CD14-positive monocyte (primary cell): ENCODE measurements around the gene PLD6. TPM values are rescaled to one million over a fixed set of nuclear protein-coding genes. Genes with fewer than 3 reads are reported as not detected.

Source experiments
- DNase-seq, 3 donors: peaks; one replicate each; pipeline ENCODE4 v3.0.0-alpha.2; 2011 to 2022
- H2AFZ ChIP-seq: 2 replicates; pipeline ENCODE4 v1.6.0; 2012; ENCODE audit warnings: mild to moderate bottlenecking, low read depth, low read length, inconsistent platforms; ENCODE audit not compliant: insufficient read depth, poor library complexity, severe bottlenecking
- H3K27ac ChIP-seq, 2 donors: 1 replicate in 1 of 2; 2 replicates in 1 of 2; pipeline ENCODE4 v1.5.1; 2012 to 2013; ENCODE audit warnings: low read length in 2 of 2, control low read depth in 1 of 2, inconsistent platforms in 1 of 2, low read depth in 1 of 2, mild to moderate bottlenecking in 1 of 2
- H3K27me3 ChIP-seq, 2 donors: one replicate each; pipeline versions ENCODE4 v1.6.0 to v1.6.1; 2011 to 2013; ENCODE audit warnings: low read length in 2 of 2; ENCODE audit not compliant: control insufficient read depth in 2 of 2, insufficient read depth in 2 of 2
- H3K36me3 ChIP-seq, 2 donors: replicated peaks in 1 of 2; 1 replicate in 1 of 2; 2 replicates in 1 of 2; pipeline versions ENCODE4 v1.5.1 to v1.6.1; 2012 to 2013; ENCODE audit warnings: low read length in 2 of 2, control low read depth in 1 of 2, inconsistent platforms in 1 of 2, mild to moderate bottlenecking in 1 of 2; ENCODE audit not compliant: insufficient read depth in 2 of 2, control insufficient read depth in 1 of 2
- H3K4me1 ChIP-seq, 2 donors: 1 replicate in 1 of 2; 2 replicates in 1 of 2; pipeline versions ENCODE4 v1.5.1 to v1.6.1; 2012 to 2013; ENCODE audit warnings: low read length in 2 of 2, control low read depth in 1 of 2, inconsistent platforms in 1 of 2, mild to moderate bottlenecking in 1 of 2, moderate library complexity in 1 of 2; ENCODE audit not compliant: insufficient read depth in 2 of 2, control insufficient read depth in 1 of 2
- H3K4me2 ChIP-seq: replicated peaks from 2 replicates; pipeline ENCODE3; 2012; ENCODE audit warnings: low read length, moderate library complexity, mild to moderate bottlenecking; ENCODE audit not compliant: poor library complexity, severe bottlenecking; ENCODE audit errors: extremely low read depth
- H3K4me3 ChIP-seq, 3 experiments: fragments of 200-600 bp in 1 of 3; sonication (generic) in 1 of 3; replicated peaks in 1 of 3; 1 replicate in 2 of 3; 2 replicates in 1 of 3; pipeline ENCODE4 v1.5.1; 2011 to 2013; ENCODE audit warnings: low read length in 3 of 3, mild to moderate bottlenecking in 3 of 3, control low read depth in 2 of 3, low read depth in 2 of 3, inconsistent platforms in 1 of 3, moderate library complexity in 1 of 3
- H3K79me2 ChIP-seq: 2 replicates; pipeline ENCODE4 v1.6.0; 2012; ENCODE audit warnings: mild to moderate bottlenecking, control low read depth, inconsistent platforms, low read length, moderate library complexity; ENCODE audit not compliant: insufficient read depth
- H3K9ac ChIP-seq: 2 replicates; pipeline ENCODE4 v1.6.0; 2017; ENCODE audit warnings: low read length, mild to moderate bottlenecking; ENCODE audit not compliant: insufficient read depth, poor library complexity, severe bottlenecking
- H3K9me3 ChIP-seq, 2 donors: replicated peaks in 1 of 2; 1 replicate in 1 of 2; 2 replicates in 1 of 2; pipeline versions ENCODE4 v1.5.1 to v1.6.1; 2012 to 2013; ENCODE audit warnings: low read length in 2 of 2, control low read depth in 1 of 2; ENCODE audit not compliant: control insufficient read depth in 1 of 2, insufficient read depth in 1 of 2
- H4K20me1 ChIP-seq: 2 replicates; pipeline ENCODE4 v1.6.0; 2012; ENCODE audit warnings: mild to moderate bottlenecking, low read length, control low read depth, moderate library complexity; ENCODE audit not compliant: insufficient read depth
- H3K27ac Mint-ChIP-seq, 7 donors: one replicate each; pipeline ENCODE4 v1.8.0; 2020; ENCODE audit warnings: mild to moderate bottlenecking in 7 of 7, mixed read lengths in 7 of 7, moderate library complexity in 6 of 7, inconsistent platforms in 2 of 7
- H3K27me3 Mint-ChIP-seq, 3 donors: one replicate each; pipeline ENCODE4 v1.8.0; 2021 to 2022; ENCODE audit warnings: low read depth in 3 of 3, mild to moderate bottlenecking in 3 of 3, mixed read lengths in 3 of 3, moderate library complexity in 3 of 3, inconsistent platforms in 1 of 3
- H3K36me3 Mint-ChIP-seq, 2 donors: one replicate each; pipeline ENCODE4 v1.8.0; 2020; ENCODE audit warnings: mixed read lengths in 2 of 2, inconsistent platforms in 1 of 2, mild to moderate bottlenecking in 1 of 2
- H3K4me1 Mint-ChIP-seq: one replicate; pipeline ENCODE4 v1.8.0; 2020; ENCODE audit warnings: mild to moderate bottlenecking, mixed read lengths
- H3K4me3 Mint-ChIP-seq, 2 donors: one replicate each; pipeline ENCODE4 v1.8.0; 2020; ENCODE audit warnings: mild to moderate bottlenecking in 2 of 2, mixed read lengths in 2 of 2, moderate library complexity in 1 of 2
- H3K9me3 Mint-ChIP-seq, 7 donors: one replicate each; pipeline ENCODE4 v1.8.0; 2020 to 2022; ENCODE audit warnings: mixed read lengths in 7 of 7, mild to moderate bottlenecking in 6 of 7, moderate library complexity in 6 of 7, inconsistent platforms in 2 of 7
- WGBS: methylation state at CpG from one replicate; pipeline ENCODE4 v1.1.5; 2013; ENCODE audit warnings: missing lambda C conversion rate; ENCODE audit not compliant: insufficient coverage; 5-methylcytosine and 5-hydroxymethylcytosine counted together
- intact Hi-C, 2 donors: fragments of 100-400 bp; cut with micrococcal nuclease; formaldehyde crosslinking; loops; one replicate each; pipeline versions ENCODE4 v1.15.0 to v1.15.1; 2023
- polyA plus RNA-seq, 3 donors: library from polyadenylated mRNA; depleted of rRNA in 1 of 3; unstranded in 2 of 3; stranded (reverse) in 1 of 3; fragments of 300-500 nt in 2 of 3; fragments of >200 nt in 1 of 3; fragmentation: Illumina TruSeq in 2 of 3; gene quantifications; 1 replicate in 2 of 3; 2 replicates in 1 of 3; pipeline ENCODE4 v1.2.3, GENCODE V29; 2012 to 2021
- TF ChIP-seq, protein P1 (sequence below): fragments of 200-600 bp; IDR thresholded peaks from one replicate; pipeline ENCODE4 v1.8.0; 2022; ENCODE audit warnings: antibody characterized with exemption, mild to moderate bottlenecking

Gene PLD6
- polyA plus RNA-seq, 3 donors: 0.16 to 0.76 (median 0.50) TPM

DNA sequence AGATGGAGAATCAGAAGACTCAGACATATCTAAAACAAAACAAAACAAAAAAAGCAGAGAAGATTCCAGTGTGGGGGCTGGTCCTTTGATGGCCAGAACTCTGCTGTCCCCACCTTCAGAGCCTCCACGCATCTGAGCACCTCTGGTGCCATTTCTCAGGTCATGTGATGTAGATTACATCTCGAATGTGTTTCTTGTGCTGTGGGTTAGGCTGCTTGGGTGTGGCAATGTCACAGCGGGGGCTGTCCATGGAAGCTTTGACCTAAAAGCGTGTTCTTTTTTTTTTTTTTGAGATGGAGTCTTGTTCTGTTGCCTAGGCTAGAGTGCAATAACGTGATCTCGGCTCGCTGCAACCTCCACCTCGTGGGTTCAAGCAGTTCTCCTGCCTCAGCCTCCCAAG is 51.2 kb downstream of the PLD6 start:
- Histone ChIP-seq H3K36me3 (peaks cover 49 to 71% of the 10 kb centered on the region in 2 donors), H3K79me2 (no peaks in the 10 kb centered on the region), H4K20me1 (peaks cover 8% of the 10 kb centered on the region), H3K9me3 (no peaks in the 10 kb centered on the region), H2AFZ (no peak overlapping the region), H3K4me3 (no peak overlapping the region), H3K9ac (no peak overlapping the region), H3K27me3 (no peaks in the 10 kb centered on the region), H3K4me2 (no peak overlapping the region), H3K27ac (no peak overlapping the region), H3K4me1 (peaks cover 31 to 32% of the 10 kb centered on the region in 2 donors)
- Mint-ChIP-seq H3K27ac (peak overlapping the region in 1 of 7 donors; percentile 25), H3K4me1 (peaks cover 35% of the 10 kb centered on the region), H3K9me3 (peaks cover 0 to 3% (median 0%) of the 10 kb centered on the region in 7 donors), H3K27me3 (peaks cover 0 to 3% (median 0%) of the 10 kb centered on the region in 3 donors), H3K4me3 (no peak overlapping the region), H3K36me3 (peaks cover 73 to 77% of the 10 kb centered on the region in 2 donors)
- TF ChIP-seq, protein P1, sequence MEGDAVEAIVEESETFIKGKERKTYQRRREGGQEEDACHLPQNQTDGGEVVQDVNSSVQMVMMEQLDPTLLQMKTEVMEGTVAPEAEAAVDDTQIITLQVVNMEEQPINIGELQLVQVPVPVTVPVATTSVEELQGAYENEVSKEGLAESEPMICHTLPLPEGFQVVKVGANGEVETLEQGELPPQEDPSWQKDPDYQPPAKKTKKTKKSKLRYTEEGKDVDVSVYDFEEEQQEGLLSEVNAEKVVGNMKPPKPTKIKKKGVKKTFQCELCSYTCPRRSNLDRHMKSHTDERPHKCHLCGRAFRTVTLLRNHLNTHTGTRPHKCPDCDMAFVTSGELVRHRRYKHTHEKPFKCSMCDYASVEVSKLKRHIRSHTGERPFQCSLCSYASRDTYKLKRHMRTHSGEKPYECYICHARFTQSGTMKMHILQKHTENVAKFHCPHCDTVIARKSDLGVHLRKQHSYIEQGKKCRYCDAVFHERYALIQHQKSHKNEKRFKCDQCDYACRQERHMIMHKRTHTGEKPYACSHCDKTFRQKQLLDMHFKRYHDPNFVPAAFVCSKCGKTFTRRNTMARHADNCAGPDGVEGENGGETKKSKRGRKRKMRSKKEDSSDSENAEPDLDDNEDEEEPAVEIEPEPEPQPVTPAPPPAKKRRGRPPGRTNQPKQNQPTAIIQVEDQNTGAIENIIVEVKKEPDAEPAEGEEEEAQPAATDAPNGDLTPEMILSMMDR: no peak
- intact Hi-C loops: no loop called here
- WGBS: 96% methylated on average over 5 of the region's 8 CpGs
- no peak for DNase-seq

DNA sequence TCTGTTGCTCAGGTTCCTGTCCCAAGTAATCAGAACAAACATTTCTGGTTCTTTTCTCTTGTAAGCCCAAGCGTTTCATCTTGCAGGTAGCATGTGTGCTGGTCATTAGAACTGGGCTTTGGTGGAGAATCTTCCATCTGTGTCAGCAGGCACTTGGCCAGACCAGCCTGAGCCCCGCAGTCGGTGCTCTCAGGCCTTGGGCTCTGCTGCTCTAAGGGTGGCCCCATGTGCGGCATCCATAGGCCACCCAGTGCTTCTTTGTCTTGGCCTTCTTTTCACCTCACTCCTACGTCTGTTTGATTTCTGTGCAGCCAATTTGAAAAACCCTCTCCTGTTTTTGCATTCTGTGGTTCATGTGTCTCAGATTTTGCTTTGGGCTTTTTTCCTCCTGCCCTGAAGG is 51.6 kb downstream of the PLD6 start:
- TF ChIP-seq, protein P1: no peak
- peaks cover 35 to 36% of the 10 kb centered on the region in 2 donors for H3K4me1 ChIP-seq
- H3K9me3 ChIP-seq: no peaks in the 10 kb centered on the region
- Mint-ChIP-seq H3K9me3 (peaks cover 0 to 3% (median 0%) of the 10 kb centered on the region in 7 donors), H3K27ac (no peak overlapping the region), H3K4me3 (no peak overlapping the region), H3K4me1 (peaks cover 39% of the 10 kb centered on the region), H3K36me3 (peaks cover 68 to 73% of the 10 kb centered on the region in 2 donors), H3K27me3 (peaks cover 0 to 3% (median 0%) of the 10 kb centered on the region in 3 donors)
- H3K4me2 ChIP-seq: no peak overlapping the region
- no peak overlapping the region for H3K4me3 ChIP-seq
- H3K36me3 ChIP-seq: peaks cover 48 to 67% of the 10 kb centered on the region in 2 donors
- H3K27ac ChIP-seq: no peak overlapping the region
- DNase-seq: no peak
- intact Hi-C loops: no loop called here
- H3K79me2 ChIP-seq: no peaks in the 10 kb centered on the region
- no peak overlapping the region for H2AFZ ChIP-seq
- H4K20me1 ChIP-seq: peaks cover 9% of the 10 kb centered on the region
- H3K27me3 ChIP-seq: no peaks in the 10 kb centered on the region
- no peak overlapping the region for H3K9ac ChIP-seq
- 100% methylated on average over 3 of the region's 5 CpGs for WGBS
